HG02642 (cell line): ENCODE data around the gene PMAIP1.

Experiments used
- ATAC-seq: cut with Tn5 transposase; IDR thresholded peaks from one replicate; pipeline ENCODE4 v1.9.1; 2021; ENCODE audit warnings: mild to moderate bottlenecking; ENCODE audit not compliant: unreplicated experiment, poor library complexity

Gene PMAIP1

GRCh38 chr18:59909289-59910036 lies 9.7 kb downstream of the PMAIP1 start:
- no peak for ATAC-seq

- ATAC-seq = no peak
Measured at GRCh38 chr18:59910967-59911366, 11.2 kb downstream of the PMAIP1 start.

GRCh38 chr18:59911600-59911999 lies 11.8 kb downstream of the PMAIP1 start:
- no peak for ATAC-seq

- no peak for ATAC-seq
Measured at GRCh38 chr18:59912007-59912550, 12.3 kb downstream of the PMAIP1 start.

- ATAC-seq = no peak
Measured at GRCh38 chr18:59915606-59916005, 15.8 kb downstream of the PMAIP1 start.

- no peak for ATAC-seq
Measured at GRCh38 chr18:59916746-59917145, 16.9 kb downstream of the PMAIP1 start.

GRCh38 chr18:59917422-59917821 lies 17.6 kb downstream of the PMAIP1 start:
- no peak for ATAC-seq

GRCh38 chr18:59918320-59918755 lies 18.5 kb downstream of the PMAIP1 start:
- ATAC-seq = peak; percentile 57

- ATAC-seq = no peak
Measured at GRCh38 chr18:59918997-59919396, 19.2 kb downstream of the PMAIP1 start.

- ATAC-seq = peak; percentile 41
Measured at GRCh38 chr18:59921384-59921891, 21.6 kb downstream of the PMAIP1 start.

- peak; percentile 47 for ATAC-seq
Measured at GRCh38 chr18:59923539-59924196, 23.9 kb downstream of the PMAIP1 start.

- ATAC-seq = no peak
Measured at GRCh38 chr18:59926131-59926530, 26.3 kb downstream of the PMAIP1 start.

- peak; percentile 79 for ATAC-seq
Measured at GRCh38 chr18:59927246-59927825, 27.5 kb downstream of the PMAIP1 start.

GRCh38 chr18:59928201-59928600 lies 28.4 kb downstream of the PMAIP1 start:
- no peak for ATAC-seq

GRCh38 chr18:59929621-59930295 lies 30.0 kb downstream of the PMAIP1 start:
- no peak for ATAC-seq

- no peak for ATAC-seq
Measured at GRCh38 chr18:59932401-59932800, 32.6 kb downstream of the PMAIP1 start.

GRCh38 chr18:59938676-59939075 lies 38.9 kb downstream of the PMAIP1 start:
- ATAC-seq = no peak

- no peak for ATAC-seq
Measured at GRCh38 chr18:59939127-59939526, 39.3 kb downstream of the PMAIP1 start.

- ATAC-seq = no peak
Measured at GRCh38 chr18:59940068-59940467, 40.3 kb downstream of the PMAIP1 start.

GRCh38 chr18:59941331-59941730 lies 41.5 kb downstream of the PMAIP1 start:
- no peak for ATAC-seq
